HEK293T (cell line): ENCODE results near the gene INHBA.

ENCODE experiments used
- BHLHE40 ChIP-seq: fragments of 450-650 bp; IDR thresholded peaks from 2 replicates; pipeline ENCODE4 v1.6.1; 2016; ENCODE audit warnings: mild to moderate bottlenecking, moderate library complexity, borderline replicate concordance
- ELF4 ChIP-seq: fragments of 450-650 bp; IDR thresholded peaks from 2 replicates; pipeline ENCODE4 v1.6.1; 2017; ENCODE audit warnings: antibody characterized with exemption
- FOXK2 ChIP-seq: fragments of 450-650 bp; IDR thresholded peaks from 2 replicates; pipeline ENCODE4 v1.6.1; 2016; ENCODE audit warnings: mild to moderate bottlenecking
- NFRKB ChIP-seq: fragments of 450-650 bp; IDR thresholded peaks from 2 replicates; pipeline ENCODE4 v1.6.1; 2016; ENCODE audit warnings: mild to moderate bottlenecking, moderate library complexity
- SUZ12 ChIP-seq: fragments of 450-650 bp; IDR thresholded peaks from 2 replicates; pipeline ENCODE4 v1.6.1; 2016; ENCODE audit warnings: mild to moderate bottlenecking
- TARDBP ChIP-seq: fragments of 450-650 bp; IDR thresholded peaks from 2 replicates; pipeline ENCODE4 v1.6.1; 2016
- ZNF384 ChIP-seq: fragments of 450-650 bp; IDR thresholded peaks from 2 replicates; pipeline ENCODE4 v1.6.1; 2016
- TF ChIP-seq, protein P1 (sequence below): fragments of 450-650 bp; IDR thresholded peaks from 2 replicates; pipeline ENCODE4 v1.6.1; 2016

DNA sequence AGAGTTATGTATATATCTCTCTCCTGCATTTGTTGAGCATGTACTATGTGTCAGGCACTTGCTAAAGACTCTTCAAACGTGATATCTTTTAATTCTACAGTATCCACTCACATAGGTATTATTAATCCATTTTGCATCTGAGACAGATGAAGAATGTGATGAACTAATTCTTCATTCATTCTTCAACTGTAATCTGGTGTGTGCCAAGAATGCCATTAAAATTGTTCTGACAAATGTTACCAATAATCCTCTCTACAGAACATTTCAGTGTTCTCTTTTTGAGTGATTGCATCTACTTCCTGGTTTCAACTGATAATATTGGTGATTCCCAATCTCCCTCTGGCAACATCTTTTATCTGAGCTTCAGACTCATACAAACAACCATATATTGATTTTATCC is 18.0 kb upstream of the INHBA start:
- TF ChIP-seq ZNF384 (no peak), ELF4 (no peak), SUZ12 (no peak), NFRKB (no peak), BHLHE40 (no peak), TARDBP (no peak), FOXK2 (no peak)
- TF ChIP-seq, protein P1, sequence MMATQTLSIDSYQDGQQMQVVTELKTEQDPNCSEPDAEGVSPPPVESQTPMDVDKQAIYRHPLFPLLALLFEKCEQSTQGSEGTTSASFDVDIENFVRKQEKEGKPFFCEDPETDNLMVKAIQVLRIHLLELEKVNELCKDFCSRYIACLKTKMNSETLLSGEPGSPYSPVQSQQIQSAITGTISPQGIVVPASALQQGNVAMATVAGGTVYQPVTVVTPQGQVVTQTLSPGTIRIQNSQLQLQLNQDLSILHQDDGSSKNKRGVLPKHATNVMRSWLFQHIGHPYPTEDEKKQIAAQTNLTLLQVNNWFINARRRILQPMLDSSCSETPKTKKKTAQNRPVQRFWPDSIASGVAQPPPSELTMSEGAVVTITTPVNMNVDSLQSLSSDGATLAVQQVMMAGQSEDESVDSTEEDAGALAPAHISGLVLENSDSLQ = no peak
